Endothelial cell of umbilical vein (primary cell): ENCODE results near the gene AKAP13.

ENCODE experiments used
- CTCF ChIP-seq, 2 donors: IDR thresholded peaks; 1 replicate in 1 of 2; 2 replicates in 1 of 2; pipeline ENCODE4 v1.5.1; 2011; ENCODE audit warnings: low read length in 2 of 2, mild to moderate bottlenecking in 2 of 2, moderate library complexity in 2 of 2, control low read depth in 1 of 2, inconsistent platforms in 1 of 2, low read depth in 1 of 2; ENCODE audit not compliant: insufficient read depth in 1 of 2; ENCODE audit errors: extremely low read depth in 1 of 2
- EZH2 ChIP-seq: IDR thresholded peaks from 2 replicates; pipeline ENCODE4 v1.6.1; 2012; ENCODE audit warnings: borderline replicate concordance, low read depth, mild to moderate bottlenecking, moderate library complexity, low read length, inconsistent platforms; ENCODE audit not compliant: severe bottlenecking
- FOS ChIP-seq: IDR thresholded peaks from 2 replicates; pipeline ENCODE4 v1.6.1; 2011; ENCODE audit warnings: mild to moderate bottlenecking, low read length, moderate library complexity, borderline replicate concordance; ENCODE audit not compliant: insufficient read depth
- GATA2 ChIP-seq: IDR thresholded peaks from 2 replicates; pipeline ENCODE4 v1.7.0; 2011; ENCODE audit warnings: low read depth, mild to moderate bottlenecking, moderate library complexity, mixed read lengths, low read length; ENCODE audit not compliant: insufficient read length, insufficient read depth
- POLR2A ChIP-seq: IDR thresholded peaks from 2 replicates; pipeline ENCODE4 v1.6.1; 2012; ENCODE audit warnings: low read depth, mild to moderate bottlenecking, control low read depth, low read length
- POLR2AphosphoS5 ChIP-seq: IDR thresholded peaks from 2 replicates; pipeline ENCODE4 v1.6.1; 2012; ENCODE audit warnings: low read depth, mild to moderate bottlenecking, control low read depth, low read length, moderate library complexity; ENCODE audit not compliant: insufficient read depth

- TF ChIP-seq CTCF (IDR thresholded peaks at IDR 0.05; ENCODE audit: extremely low read depth in 1 of 2, insufficient read depth in 1 of 2, low read depth in 1 of 2, low read length in 2 of 2): no peak
- no peak for TF ChIP-seq POLR2A
- no peak for TF ChIP-seq EZH2
- TF ChIP-seq POLR2AphosphoS5: no peak
- TF ChIP-seq FOS: no peak
- no peak for TF ChIP-seq GATA2
These were observed 121.2 kb downstream of the AKAP13 start for GRCh38 chr15:85501574-85501973.
